GM12865 (cell line): Measurements from ENCODE around the gene IRAK4.

Source experiments
- DNase-seq: peaks from one replicate; pipeline ENCODE4 v3.0.0; 2010; ENCODE audit warnings: low read depth
- H3K4me3 ChIP-seq: 2 replicates; pipeline ENCODE4 v1.5.1; 2011; ENCODE audit warnings: mild to moderate bottlenecking, low read depth, low read length, control low read depth
- CTCF ChIP-seq: IDR thresholded peaks from 2 replicates; pipeline ENCODE4 v1.5.1; 2011; ENCODE audit warnings: low read length, control low read depth, low read depth, inconsistent platforms; ENCODE audit not compliant: insufficient read depth; ENCODE audit errors: missing control alignments

Gene IRAK4

DNA sequence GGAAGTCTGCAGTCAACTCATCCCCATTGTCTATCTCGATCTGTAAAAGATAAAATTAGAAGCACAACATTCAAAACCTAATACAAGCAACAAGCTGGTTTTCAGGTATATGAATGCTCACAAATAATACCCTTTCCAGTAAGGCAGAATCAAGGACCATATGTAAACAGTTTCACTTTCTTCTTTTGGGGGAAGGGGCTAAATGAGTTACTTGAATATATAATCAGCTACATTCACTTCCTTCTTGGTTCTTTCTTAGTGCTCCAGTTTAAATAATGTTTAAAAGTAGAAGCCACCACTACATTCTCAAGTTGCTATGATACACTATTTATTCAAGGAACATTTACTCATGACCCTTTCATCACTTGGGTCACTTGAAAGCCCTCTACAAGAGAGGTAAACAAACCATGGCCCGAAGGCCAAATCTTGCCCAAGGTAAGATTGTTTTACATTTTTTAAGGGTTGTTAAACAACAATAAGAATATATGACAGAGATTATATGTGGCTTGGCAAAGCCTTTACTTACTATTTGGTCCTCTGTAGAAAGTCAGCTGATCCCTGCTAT lies 37.0 kb downstream of the IRAK4 start:
- no peak for TF ChIP-seq CTCF
- DNase-seq = no peak

GRCh38 chr12:43797561-43798217 lies 38.9 kb downstream of the IRAK4 start:
- no peak overlapping the region for H3K4me3 ChIP-seq
- DNase-seq = no peak
- no peak for TF ChIP-seq CTCF

More for the DNA sequence above, 37.0 kb downstream of the IRAK4 start:
- no peak overlapping the region for H3K4me3 ChIP-seq

DNA sequence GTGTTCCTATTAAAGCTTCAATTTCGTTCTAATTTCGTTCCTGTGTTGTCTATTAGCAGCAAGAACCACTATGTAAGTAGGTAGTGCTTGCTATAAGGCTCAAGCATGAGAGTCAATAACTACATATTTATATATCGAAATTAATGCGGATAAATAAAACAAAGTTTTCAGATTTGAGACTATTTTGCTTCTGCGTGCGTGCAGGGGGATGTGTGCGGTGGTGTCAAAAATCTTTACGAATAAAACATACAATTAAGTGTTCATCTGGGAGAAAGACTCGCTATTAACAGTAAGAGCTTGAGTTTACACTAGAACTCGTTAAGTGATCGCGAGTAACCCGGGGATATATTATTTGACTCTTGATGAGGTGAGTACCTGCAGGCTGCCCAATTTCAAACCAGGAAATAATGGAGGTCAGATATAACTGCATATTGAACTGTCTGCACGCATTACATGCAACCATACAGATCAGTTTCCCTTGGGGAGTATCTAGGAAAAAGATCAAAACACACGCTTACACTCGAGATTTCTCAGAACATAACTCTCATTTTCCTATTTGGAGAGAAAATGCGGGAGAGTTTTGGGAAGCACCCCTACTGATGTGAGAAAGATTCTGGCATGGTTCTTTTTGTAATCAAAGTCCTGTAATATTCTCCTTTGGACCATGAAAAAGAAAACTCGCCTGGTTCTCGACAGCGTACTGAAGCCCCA lies 46.6 kb downstream of the IRAK4 start:
- peak overlapping the region; percentile 98 for H3K4me3 ChIP-seq
- peak; percentile 36 for DNase-seq
- TF ChIP-seq CTCF = no peak

GRCh38 chr12:43805860-43806736 lies 47.3 kb downstream of the IRAK4 start, which contains the start of gene TWF1:
TWF1 (minus strand) TSS chr12:43806317; CDS start chr12:43806245, 72 bp downstream.
- peak; percentile 89 for DNase-seq
- peak within 1 kb of the TSS; percentile 98 for H3K4me3 ChIP-seq
- TF ChIP-seq CTCF = peak; percentile 23

DNA sequence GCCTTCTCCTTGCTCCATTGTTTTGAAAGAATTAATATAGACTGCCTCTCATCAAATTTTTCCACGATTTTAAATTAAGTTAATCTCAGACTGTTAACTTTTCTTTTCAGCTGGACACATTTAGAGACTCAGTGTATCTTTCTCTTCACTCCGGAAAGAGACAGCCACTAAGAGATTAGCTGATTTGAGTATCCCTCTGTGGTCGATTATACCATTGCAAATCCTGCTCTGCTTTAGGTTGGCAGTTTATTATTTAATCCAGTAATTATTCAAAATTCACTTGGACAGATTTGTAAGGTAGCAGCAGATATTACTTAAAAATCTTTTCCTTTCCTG lies 48.0 kb downstream of the IRAK4 start:
- TF ChIP-seq CTCF = no peak
- peak; percentile 9 for DNase-seq
- peak overlapping the region; percentile 98 for H3K4me3 ChIP-seq

DNA sequence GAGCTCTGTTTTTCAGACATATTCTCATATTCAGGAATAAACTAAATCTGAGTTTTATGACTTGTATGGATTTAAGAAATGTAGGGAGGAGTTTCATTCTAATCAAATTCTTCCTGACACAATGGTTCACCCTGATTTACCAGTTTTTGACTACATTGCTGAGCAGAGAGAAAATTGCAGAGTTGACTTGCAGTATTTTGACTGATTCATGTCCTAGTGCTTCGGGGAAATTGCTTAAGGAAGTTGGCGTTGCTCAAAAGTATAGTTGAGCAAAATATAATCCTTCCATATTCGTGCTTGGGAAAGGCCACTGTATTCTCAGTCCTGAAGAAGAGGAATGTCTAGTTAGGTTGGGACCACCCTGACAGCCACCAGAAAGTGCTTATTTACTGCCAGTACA lies 48.6 kb downstream of the IRAK4 start:
- DNase-seq = no peak
- H3K4me3 ChIP-seq = no peak overlapping the region
- TF ChIP-seq CTCF = no peak
